Measurements from ENCODE around the gene RTN1.

The RTN1 gene

DNA sequence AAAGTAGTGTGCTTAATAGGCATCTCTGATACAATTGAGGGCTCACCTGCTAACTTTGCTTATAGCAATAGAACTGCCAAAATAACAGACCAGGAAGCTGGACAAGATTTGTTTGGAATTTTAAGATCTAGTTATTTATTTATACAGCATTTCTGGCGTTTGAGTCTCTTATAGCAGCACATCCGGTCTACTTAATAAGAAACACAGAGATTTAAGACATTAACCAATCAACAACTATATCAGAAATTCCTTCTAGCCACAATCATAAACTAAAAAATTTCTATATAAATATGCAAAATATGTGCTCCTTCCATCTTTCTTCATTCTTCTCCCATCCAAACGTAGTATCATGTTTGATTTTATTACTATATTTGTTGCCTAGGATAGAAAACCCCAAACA, 2.6 kb downstream of the RTN1 start:
- Histone ChIP-seq H3F3A (ENCODE audit: low read depth) (no peaks in the 10 kb centered on the region), H4K20me1 (ENCODE audit: insufficient read depth, low read length, poor library complexity, severe bottlenecking) (no peaks in the 10 kb centered on the region), H3K9me2 (replicated peaks; ENCODE audit: low read depth, low read length) (no peaks in the 10 kb centered on the region), H3K4me3 (ENCODE audit: low read length, poor library complexity, severe bottlenecking) (no peak overlapping the region), H3K9ac (ENCODE audit: low read depth, low read length, poor library complexity, severe bottlenecking) (no peak overlapping the region), H3K4me1 (ENCODE audit: insufficient read depth, low read length, poor library complexity, severe bottlenecking) (peaks cover 7% of the 10 kb centered on the region), H3K79me2 (ENCODE audit: insufficient read depth, low read length) (no peaks in the 10 kb centered on the region), H2AFZ (ENCODE audit: low read length) (no peak overlapping the region), H3K9me3 (ENCODE audit: insufficient read depth, low read depth, low read length) (no peaks in the 10 kb centered on the region), H3K4me2 (ENCODE audit: low read depth, low read length, poor library complexity, severe bottlenecking) (no peak overlapping the region), H3K36me3 (ENCODE audit: insufficient read depth, low read length) (no peaks in the 10 kb centered on the region), H3K27me3 (ENCODE audit: insufficient read depth, low read length, poor library complexity, severe bottlenecking) (peaks cover 14% of the 10 kb centered on the region)
- TF ChIP-seq EZH2phosphoT487 (IDR thresholded peaks at IDR 0.05; ENCODE audit: borderline replicate concordance) (no peak), CTCF (conservative IDR thresholded peaks at IDR 0.05; ENCODE audit: low read length) (no peak)

- Histone ChIP-seq H3F3A (ENCODE audit: low read depth) (no peaks in the 10 kb centered on the region), H2AFZ (ENCODE audit: low read length) (no peak overlapping the region), H3K4me1 (ENCODE audit: insufficient read depth, low read length, poor library complexity, severe bottlenecking) (no peaks in the 10 kb centered on the region), H3K79me2 (ENCODE audit: insufficient read depth, low read length) (no peaks in the 10 kb centered on the region), H3K36me3 (ENCODE audit: insufficient read depth, low read length) (no peaks in the 10 kb centered on the region), H3K9me2 (replicated peaks; ENCODE audit: low read depth, low read length) (no peaks in the 10 kb centered on the region), H3K9ac (ENCODE audit: low read depth, low read length, poor library complexity, severe bottlenecking) (no peak overlapping the region), H3K4me2 (ENCODE audit: low read depth, low read length, poor library complexity, severe bottlenecking) (no peak overlapping the region), H3K27me3 (ENCODE audit: insufficient read depth, low read length, poor library complexity, severe bottlenecking) (no peaks in the 10 kb centered on the region), H3K9me3 (ENCODE audit: insufficient read depth, low read depth, low read length) (no peaks in the 10 kb centered on the region), H3K4me3 (ENCODE audit: low read length, poor library complexity, severe bottlenecking) (no peak overlapping the region), H4K20me1 (ENCODE audit: insufficient read depth, low read length, poor library complexity, severe bottlenecking) (no peaks in the 10 kb centered on the region)
- TF ChIP-seq EZH2phosphoT487 (IDR thresholded peaks at IDR 0.05; ENCODE audit: borderline replicate concordance) (no peak), CTCF (conservative IDR thresholded peaks at IDR 0.05; ENCODE audit: low read length) (no peak)
Observed at GRCh38 chr14:59863806-59864525, 6.6 kb downstream of the RTN1 start.

GRCh38 chr14:59857328-59857727, 13.2 kb downstream of the RTN1 start:
- Histone ChIP-seq H3K9me3 (ENCODE audit: insufficient read depth, low read depth, low read length) (no peaks in the 10 kb centered on the region), H3K27me3 (ENCODE audit: insufficient read depth, low read length, poor library complexity, severe bottlenecking) (no peaks in the 10 kb centered on the region), H3K9me2 (replicated peaks; ENCODE audit: low read depth, low read length) (no peaks in the 10 kb centered on the region), H3K9ac (ENCODE audit: low read depth, low read length, poor library complexity, severe bottlenecking) (no peak overlapping the region), H3K4me2 (ENCODE audit: low read depth, low read length, poor library complexity, severe bottlenecking) (no peak overlapping the region), H2AFZ (ENCODE audit: low read length) (no peak overlapping the region), H3K4me3 (ENCODE audit: low read length, poor library complexity, severe bottlenecking) (no peak overlapping the region), H3K4me1 (ENCODE audit: insufficient read depth, low read length, poor library complexity, severe bottlenecking) (no peaks in the 10 kb centered on the region), H4K20me1 (ENCODE audit: insufficient read depth, low read length, poor library complexity, severe bottlenecking) (no peaks in the 10 kb centered on the region), H3F3A (ENCODE audit: low read depth) (no peaks in the 10 kb centered on the region), H3K79me2 (ENCODE audit: insufficient read depth, low read length) (no peaks in the 10 kb centered on the region), H3K36me3 (ENCODE audit: insufficient read depth, low read length) (no peaks in the 10 kb centered on the region)
- TF ChIP-seq CTCF (conservative IDR thresholded peaks at IDR 0.05; ENCODE audit: low read length) = no peak
- no peak for TF ChIP-seq EZH2phosphoT487 (IDR thresholded peaks at IDR 0.05; ENCODE audit: borderline replicate concordance)

Data from Loucy (cell line).